ENCODE measurements around the gene EVA1B. TPM values are rescaled to one million over a fixed set of nuclear protein-coding genes. Genes with fewer than 3 reads are reported as not detected.
A peak's percentile ranks its signal among the peaks of the same experiment; 100 is the strongest.

The EVA1B gene
- total and polyA plus RNA-seq, 2 donors (not counting 3 experiments of a cell fraction or from before 2014, with no cell fraction given): 64.7 to 132 TPM

DNA sequence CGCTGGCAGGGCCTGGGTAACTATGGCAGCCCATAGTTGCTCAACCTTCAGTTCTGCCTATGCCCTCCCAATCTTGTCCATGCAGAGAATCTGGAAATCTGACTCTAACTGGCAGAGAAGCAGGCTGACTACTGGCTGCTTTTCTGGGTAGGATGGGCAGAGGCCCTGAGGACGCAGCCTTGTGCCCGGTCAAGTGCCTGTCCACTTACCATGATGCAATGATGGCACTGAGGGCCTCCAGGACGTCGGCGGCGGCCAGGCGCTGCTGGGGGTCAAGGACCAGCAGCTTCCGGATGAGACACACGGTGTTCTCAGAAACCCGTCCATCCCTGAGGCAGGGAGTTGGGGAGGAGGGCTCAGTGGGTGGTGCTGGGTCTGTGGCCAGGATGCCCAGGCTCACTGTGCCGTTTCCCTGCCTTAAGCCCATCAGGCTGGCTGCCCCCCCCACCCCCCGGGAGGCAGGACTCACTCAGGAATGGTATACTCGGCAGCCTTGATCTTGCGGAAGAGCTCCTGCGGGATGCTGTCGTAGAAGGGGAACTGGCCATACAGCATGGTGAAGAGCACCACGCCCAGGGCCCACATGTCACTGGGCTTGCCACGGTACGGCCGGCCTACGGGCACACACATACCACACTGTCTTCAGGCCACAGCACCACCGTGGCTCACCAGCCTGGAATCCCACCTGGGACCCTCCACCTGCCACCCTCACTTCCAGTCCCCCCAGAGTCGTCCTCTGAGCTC lies 20.4 kb upstream of the EVA1B start:
- FAIRE-seq (no peak), DNase-seq (ENCODE audit: low read depth, low spot score) (no peak)
- peak overlapping the region; percentile 85 for H3K27ac ChIP-seq (ENCODE audit: insufficient read depth, low read depth, low read length)
- no TSS peak for BruUV-seq (replicated peaks)
- H3K4me1 ChIP-seq (ENCODE audit: control insufficient read depth, extremely low read depth, insufficient read depth, low read length): peaks cover 28% of the 10 kb centered on the region
- POLR2A ChIA-PET: interaction anchor here (1.1 to 1.4 kb wide), 2 partner anchors 23 to 43 kb away, joined by 4 to 5 read pairs; no protein-coding TSS in a partner anchor
- H3K9ac ChIP-seq (replicated peaks; ENCODE audit: extremely low read depth, insufficient read depth, low read length): peak overlapping the region; percentile 19
- H3K4me3 ChIP-seq (replicated peaks in 1 of 3; ENCODE audit: insufficient read depth in 1 of 3, low read depth in 1 of 3, low read length in 3 of 3): no peak overlapping the region
- H3K9me3 ChIP-seq (replicated peaks; ENCODE audit: control insufficient read depth, insufficient read depth, low read length): no peaks in the 10 kb centered on the region
- CTCF ChIA-PET: interaction anchor here (0.7 to 6.8 kb wide), 20 partner anchors 9 to 194 kb away, joined by 3 to 152 read pairs (median 10); partner anchors contain the start of genes EVA1B, LSM10 and TRAPPC3
- peaks cover 2 to 25% of the 10 kb centered on the region in 2 experiments for H3K36me3 ChIP-seq (ENCODE audit: control insufficient read depth in 2 of 2, extremely low read depth in 1 of 2, insufficient read depth in 2 of 2, low read length in 2 of 2)
- intact Hi-C loops (cut with micrococcal nuclease) (loop anchor here (1.0 kb wide), 1 partner anchor 7 kb away; no protein-coding TSS in a partner anchor), dilution Hi-C loops (cut with MboI; ENCODE audit: extremely low pct_ligation_motif_present, low sequenced_read_pairs) (no loop called here)
- H3K27me3 ChIP-seq (ENCODE audit: control insufficient read depth in 2 of 2, insufficient read depth in 2 of 2, low read length in 2 of 2): no peaks in the 10 kb centered on the region
- H4K20me1 ChIP-seq (replicated peaks; ENCODE audit: control insufficient read depth, extremely low read depth, insufficient read depth, low read length): no peaks in the 10 kb centered on the region
- TF ChIP-seq JUN (IDR thresholded peaks at IDR 0.05; ENCODE audit: borderline replicate concordance, insufficient read depth, insufficient read length, low read depth) (no peak), MYC (IDR thresholded peaks at IDR 0.05; ENCODE audit: low read depth, low read length) (no peak), EZH2 (IDR thresholded peaks at IDR 0.05; ENCODE audit: borderline replicate concordance, low read depth, low read length, severe bottlenecking) (no peak), GATA2 (IDR thresholded peaks at IDR 0.05; ENCODE audit: insufficient read depth, insufficient read length, low read depth, low read length) (no peak), POLR2A (IDR thresholded peaks at IDR 0.05; ENCODE audit: low read depth, low read length) (no peak), FOS (IDR thresholded peaks at IDR 0.05; ENCODE audit: borderline replicate concordance, insufficient read depth, low read length) (no peak), POLR2AphosphoS5 (IDR thresholded peaks at IDR 0.05; ENCODE audit: insufficient read depth, low read depth, low read length) (no peak)
- TF ChIP-seq, protein P1, sequence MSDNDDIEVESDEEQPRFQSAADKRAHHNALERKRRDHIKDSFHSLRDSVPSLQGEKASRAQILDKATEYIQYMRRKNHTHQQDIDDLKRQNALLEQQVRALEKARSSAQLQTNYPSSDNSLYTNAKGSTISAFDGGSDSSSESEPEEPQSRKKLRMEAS (IDR thresholded peaks at IDR 0.05; ENCODE audit: insufficient read depth, insufficient read length): no peak
- TF ChIP-seq, protein P2, sequence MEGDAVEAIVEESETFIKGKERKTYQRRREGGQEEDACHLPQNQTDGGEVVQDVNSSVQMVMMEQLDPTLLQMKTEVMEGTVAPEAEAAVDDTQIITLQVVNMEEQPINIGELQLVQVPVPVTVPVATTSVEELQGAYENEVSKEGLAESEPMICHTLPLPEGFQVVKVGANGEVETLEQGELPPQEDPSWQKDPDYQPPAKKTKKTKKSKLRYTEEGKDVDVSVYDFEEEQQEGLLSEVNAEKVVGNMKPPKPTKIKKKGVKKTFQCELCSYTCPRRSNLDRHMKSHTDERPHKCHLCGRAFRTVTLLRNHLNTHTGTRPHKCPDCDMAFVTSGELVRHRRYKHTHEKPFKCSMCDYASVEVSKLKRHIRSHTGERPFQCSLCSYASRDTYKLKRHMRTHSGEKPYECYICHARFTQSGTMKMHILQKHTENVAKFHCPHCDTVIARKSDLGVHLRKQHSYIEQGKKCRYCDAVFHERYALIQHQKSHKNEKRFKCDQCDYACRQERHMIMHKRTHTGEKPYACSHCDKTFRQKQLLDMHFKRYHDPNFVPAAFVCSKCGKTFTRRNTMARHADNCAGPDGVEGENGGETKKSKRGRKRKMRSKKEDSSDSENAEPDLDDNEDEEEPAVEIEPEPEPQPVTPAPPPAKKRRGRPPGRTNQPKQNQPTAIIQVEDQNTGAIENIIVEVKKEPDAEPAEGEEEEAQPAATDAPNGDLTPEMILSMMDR (IDR thresholded peaks at IDR 0.05; ENCODE audit: extremely low read depth in 1 of 2, insufficient read depth in 1 of 2, low read depth in 1 of 2, low read length in 2 of 2): no peak
- H3K79me2 ChIP-seq (ENCODE audit: control insufficient read depth, insufficient read depth, low read length): no peaks in the 10 kb centered on the region
- no peak overlapping the region for H2AFZ ChIP-seq (ENCODE audit: low read depth, low read length)
- no peak overlapping the region for H3K4me2 ChIP-seq (ENCODE audit: insufficient read depth, low read length)
- no peaks in the 10 kb centered on the region for H3K9me1 ChIP-seq (replicated peaks; ENCODE audit: control insufficient read depth, extremely low read depth, insufficient read depth, low read length)

Measured in endothelial cell of umbilical vein (primary cell).